Endothelial cell of umbilical vein (primary cell): ENCODE data around the gene PPHLN1. TPM values are rescaled to one million over a fixed set of nuclear protein-coding genes. Genes with fewer than 3 reads are reported as not detected.

Experiments used
- BruUV-seq: library from RNA; stranded (reverse); fragments of 400-500 nt; replicated peaks from 2 replicates; lab custom pipeline; 2021; lab: Mats Ljungman, UMichigan
- CTCF ChIA-PET: fragments of 300-600, 350-600 bp; sonication (Branson Sonifier 250); formaldehyde crosslinking; loops from one replicate; lab custom pipeline; 2021; ENCODE audit warnings: antibody characterized with exemption, inconsistent platforms; lab: Charles Lee
- POLR2A ChIA-PET: fragments of 300-600, 350-600 bp; sonication (Branson Sonifier 250); formaldehyde crosslinking; loops from one replicate; lab custom pipeline; 2021; ENCODE audit warnings: antibody characterized with exemption, inconsistent platforms; lab: Charles Lee
- DNase-seq: peaks from one replicate; pipeline ENCODE4 v3.0.0-alpha.2; 2011; ENCODE audit warnings: low read depth, low spot score
- FAIRE-seq: peaks from 2 replicates; lab custom pipeline; 2011; peaks lifted over from hg19 to GRCh38; lab: Jason Lieb, UNC
- H2AFZ ChIP-seq: 2 replicates; pipeline ENCODE4 v1.6.0; 2012; ENCODE audit warnings: low read depth, low read length, control low read depth, inconsistent platforms
- H3K27ac ChIP-seq: 2 replicates; pipeline ENCODE4 v1.5.1; 2011; ENCODE audit warnings: low read depth, mild to moderate bottlenecking, control low read depth, low read length, moderate library complexity; ENCODE audit not compliant: insufficient read depth
- H3K27me3 ChIP-seq, 2 experiments: 2 replicates each; pipeline versions ENCODE4 v1.6.0 to v1.6.1; 2011; ENCODE audit warnings: low read length in 2 of 2, mixed read lengths in 1 of 2; ENCODE audit not compliant: control insufficient read depth in 2 of 2, insufficient read depth in 2 of 2
- H3K36me3 ChIP-seq, 2 experiments: 2 replicates in 1 of 2; 3 replicates in 1 of 2; pipeline ENCODE4 v1.5.1; 2011; ENCODE audit warnings: low read length in 2 of 2, mild to moderate bottlenecking in 1 of 2, moderate library complexity in 1 of 2; ENCODE audit not compliant: control insufficient read depth in 2 of 2, insufficient read depth in 2 of 2; ENCODE audit errors: extremely low read depth in 1 of 2
- H3K4me1 ChIP-seq: 3 replicates; pipeline ENCODE4 v1.5.1; 2011; ENCODE audit warnings: mild to moderate bottlenecking, low read length; ENCODE audit not compliant: control insufficient read depth, insufficient read depth; ENCODE audit errors: extremely low read depth
- H3K4me2 ChIP-seq: 2 replicates; pipeline ENCODE4 v1.6.1; 2011; ENCODE audit warnings: low read length, control low read depth, mixed read lengths; ENCODE audit not compliant: insufficient read depth
- H3K4me3 ChIP-seq, 3 experiments: fragments of 200-600 bp in 1 of 3; sonication (generic), shearing (Covaris generic) in 1 of 3; replicated peaks in 1 of 3; 2 replicates each; pipeline ENCODE4 v1.5.1; 2011 to 2016; ENCODE audit warnings: control low read depth in 3 of 3, low read length in 3 of 3, mild to moderate bottlenecking in 2 of 3, inconsistent platforms in 1 of 3, low read depth in 1 of 3, moderate library complexity in 1 of 3; ENCODE audit not compliant: insufficient read depth in 1 of 3
- H3K79me2 ChIP-seq: 2 replicates; pipeline ENCODE4 v1.6.0; 2012; ENCODE audit warnings: low read length, inconsistent platforms; ENCODE audit not compliant: control insufficient read depth, insufficient read depth
- H3K9ac ChIP-seq: replicated peaks from 2 replicates; pipeline ENCODE3; 2011; ENCODE audit warnings: low read length, control low read depth; ENCODE audit not compliant: insufficient read depth; ENCODE audit errors: extremely low read depth
- H3K9me1 ChIP-seq: replicated peaks from 3 replicates; pipeline ENCODE4 v1.6.0; 2011; ENCODE audit warnings: mild to moderate bottlenecking, low read length; ENCODE audit not compliant: control insufficient read depth, insufficient read depth; ENCODE audit errors: extremely low read depth
- H3K9me3 ChIP-seq: replicated peaks from 2 replicates; pipeline ENCODE4 v1.5.1; 2012; ENCODE audit warnings: low read length, inconsistent platforms; ENCODE audit not compliant: control insufficient read depth, insufficient read depth
- H4K20me1 ChIP-seq: replicated peaks from 2 replicates; pipeline ENCODE3; 2011; ENCODE audit warnings: mild to moderate bottlenecking, low read length; ENCODE audit not compliant: control insufficient read depth, insufficient read depth; ENCODE audit errors: extremely low read depth
- CTCF ChIP-seq, 2 donors: IDR thresholded peaks; 1 replicate in 1 of 2; 2 replicates in 1 of 2; pipeline ENCODE4 v1.5.1; 2011; ENCODE audit warnings: low read length in 2 of 2, mild to moderate bottlenecking in 2 of 2, moderate library complexity in 2 of 2, control low read depth in 1 of 2, inconsistent platforms in 1 of 2, low read depth in 1 of 2; ENCODE audit not compliant: insufficient read depth in 1 of 2; ENCODE audit errors: extremely low read depth in 1 of 2
- EZH2 ChIP-seq: IDR thresholded peaks from 2 replicates; pipeline ENCODE4 v1.6.1; 2012; ENCODE audit warnings: borderline replicate concordance, low read depth, mild to moderate bottlenecking, moderate library complexity, low read length, inconsistent platforms; ENCODE audit not compliant: severe bottlenecking
- FOS ChIP-seq: IDR thresholded peaks from 2 replicates; pipeline ENCODE4 v1.6.1; 2011; ENCODE audit warnings: mild to moderate bottlenecking, low read length, moderate library complexity, borderline replicate concordance; ENCODE audit not compliant: insufficient read depth
- GATA2 ChIP-seq: IDR thresholded peaks from 2 replicates; pipeline ENCODE4 v1.7.0; 2011; ENCODE audit warnings: low read depth, mild to moderate bottlenecking, moderate library complexity, mixed read lengths, low read length; ENCODE audit not compliant: insufficient read length, insufficient read depth
- JUN ChIP-seq: IDR thresholded peaks from 2 replicates; pipeline ENCODE4 v1.6.1; 2011; ENCODE audit warnings: borderline replicate concordance, low read depth; ENCODE audit not compliant: insufficient read length, insufficient read depth
- MAX ChIP-seq: IDR thresholded peaks from 2 replicates; pipeline ENCODE4 v1.6.1; 2011; ENCODE audit not compliant: insufficient read depth, insufficient read length
- MYC ChIP-seq: IDR thresholded peaks from one replicate; pipeline ENCODE4 v1.6.1; 2011; ENCODE audit warnings: mild to moderate bottlenecking, low read depth, low read length
- POLR2A ChIP-seq: IDR thresholded peaks from 2 replicates; pipeline ENCODE4 v1.6.1; 2012; ENCODE audit warnings: low read depth, mild to moderate bottlenecking, control low read depth, low read length
- POLR2AphosphoS5 ChIP-seq: IDR thresholded peaks from 2 replicates; pipeline ENCODE4 v1.6.1; 2012; ENCODE audit warnings: low read depth, mild to moderate bottlenecking, control low read depth, low read length, moderate library complexity; ENCODE audit not compliant: insufficient read depth
- dilution Hi-C: fragments of 300-500 bp; cut with MboI; formaldehyde crosslinking; loops from one replicate; pipeline ENCODE4 v1.15.0; 2019; ENCODE audit warnings: low sequenced_read_pairs; ENCODE audit not compliant: extremely low pct_ligation_motif_present
- intact Hi-C: fragments of 100-400 bp; cut with micrococcal nuclease; formaldehyde crosslinking; loops from one replicate; pipeline ENCODE4 v1.10.0; 2022
- polyA plus RNA-seq, 4 experiments: library from polyadenylated mRNA; depleted of rRNA in 3 of 4; stranded (reverse) in 3 of 4; unstranded in 1 of 4; fragments of >200 nt; gene quantifications; 2 replicates each; pipeline versions ENCODE4 v1.2.1 to v1.2.3, GENCODE V29; 2011 to 2012; ENCODE audit warnings: missing spikeins in 1 of 4
- total RNA-seq: library from RNA; stranded (reverse); gene quantifications from 2 replicates; pipeline ENCODE4 v1.2.3, GENCODE V29; 2021

PPHLN1 gene
- total and polyA plus RNA-seq, 2 donors (not counting 3 experiments of a cell fraction or from before 2014, with no cell fraction given): 23.4 to 62.2 TPM

GRCh38 chr12:42356344-42356743, 30.4 kb downstream of the PPHLN1 start:
- BruUV-seq: no TSS peak
- no peaks in the 10 kb centered on the region for H3K9me1 ChIP-seq
- H2AFZ ChIP-seq: no peak overlapping the region
- dilution Hi-C loops (no loop called here), intact Hi-C loops (no loop called here)
- CTCF ChIA-PET: no interaction called here
- DNase-seq (no peak), FAIRE-seq (no peak)
- no peak overlapping the region for H3K9ac ChIP-seq
- H3K27me3 ChIP-seq: no peaks in the 10 kb centered on the region
- no peak overlapping the region for H3K4me3 ChIP-seq
- no peaks in the 10 kb centered on the region for H3K9me3 ChIP-seq
- no peak for TF ChIP-seq FOS
- TF ChIP-seq CTCF (IDR thresholded peaks at IDR 0.05; ENCODE audit: extremely low read depth in 1 of 2, insufficient read depth in 1 of 2, low read depth in 1 of 2, low read length in 2 of 2): no peak
- TF ChIP-seq GATA2: no peak
- TF ChIP-seq MYC: no peak
- no peak for TF ChIP-seq POLR2AphosphoS5
- no peak for TF ChIP-seq MAX
- no peak for TF ChIP-seq JUN
- no peak for TF ChIP-seq EZH2
- no peak for TF ChIP-seq POLR2A
- peaks cover 12% of the 10 kb centered on the region for H3K79me2 ChIP-seq
- H3K4me1 ChIP-seq: peaks cover 7% of the 10 kb centered on the region
- POLR2A ChIA-PET: no interaction called here
- no peak overlapping the region for H3K27ac ChIP-seq
- no peaks in the 10 kb centered on the region for H4K20me1 ChIP-seq
- H3K4me2 ChIP-seq: no peak overlapping the region
- peaks cover 2 to 4% of the 10 kb centered on the region in 2 experiments for H3K36me3 ChIP-seq
